ENCODE measurements around the gene CMTM2. TPM values are rescaled to one million over a fixed set of nuclear protein-coding genes. Genes with fewer than 3 reads are reported as not detected.
A peak's percentile ranks its signal among the peaks of the same experiment; 100 is the strongest.

CMTM2 gene
- total and polyA plus RNA-seq, 9 of the 15 experiments (the other 6 are each of a cell fraction or from before 2014, with no cell fraction given), result not detected

DNA sequence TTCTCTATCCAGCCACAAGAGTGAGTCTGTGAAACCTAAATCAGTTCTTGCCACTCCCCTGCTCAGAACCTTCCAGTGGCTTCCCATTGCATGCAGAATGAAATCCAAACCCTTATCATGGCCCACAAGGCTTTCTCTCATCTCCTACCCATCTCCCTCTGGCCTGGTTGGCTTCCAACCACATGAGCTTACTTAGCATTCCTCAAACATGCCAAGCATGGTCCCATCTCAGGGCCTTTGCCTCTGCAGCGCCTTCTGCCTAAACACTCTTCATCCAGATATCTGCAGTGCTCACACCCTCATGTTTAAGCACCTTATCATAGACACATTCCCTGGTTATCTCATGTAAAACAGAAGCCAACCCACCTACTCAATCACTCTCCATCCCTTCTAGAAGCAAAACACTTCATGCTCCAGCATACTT lies 44.9 kb upstream of the CMTM2 start (continued):
- TF ChIP-seq, protein P1, sequence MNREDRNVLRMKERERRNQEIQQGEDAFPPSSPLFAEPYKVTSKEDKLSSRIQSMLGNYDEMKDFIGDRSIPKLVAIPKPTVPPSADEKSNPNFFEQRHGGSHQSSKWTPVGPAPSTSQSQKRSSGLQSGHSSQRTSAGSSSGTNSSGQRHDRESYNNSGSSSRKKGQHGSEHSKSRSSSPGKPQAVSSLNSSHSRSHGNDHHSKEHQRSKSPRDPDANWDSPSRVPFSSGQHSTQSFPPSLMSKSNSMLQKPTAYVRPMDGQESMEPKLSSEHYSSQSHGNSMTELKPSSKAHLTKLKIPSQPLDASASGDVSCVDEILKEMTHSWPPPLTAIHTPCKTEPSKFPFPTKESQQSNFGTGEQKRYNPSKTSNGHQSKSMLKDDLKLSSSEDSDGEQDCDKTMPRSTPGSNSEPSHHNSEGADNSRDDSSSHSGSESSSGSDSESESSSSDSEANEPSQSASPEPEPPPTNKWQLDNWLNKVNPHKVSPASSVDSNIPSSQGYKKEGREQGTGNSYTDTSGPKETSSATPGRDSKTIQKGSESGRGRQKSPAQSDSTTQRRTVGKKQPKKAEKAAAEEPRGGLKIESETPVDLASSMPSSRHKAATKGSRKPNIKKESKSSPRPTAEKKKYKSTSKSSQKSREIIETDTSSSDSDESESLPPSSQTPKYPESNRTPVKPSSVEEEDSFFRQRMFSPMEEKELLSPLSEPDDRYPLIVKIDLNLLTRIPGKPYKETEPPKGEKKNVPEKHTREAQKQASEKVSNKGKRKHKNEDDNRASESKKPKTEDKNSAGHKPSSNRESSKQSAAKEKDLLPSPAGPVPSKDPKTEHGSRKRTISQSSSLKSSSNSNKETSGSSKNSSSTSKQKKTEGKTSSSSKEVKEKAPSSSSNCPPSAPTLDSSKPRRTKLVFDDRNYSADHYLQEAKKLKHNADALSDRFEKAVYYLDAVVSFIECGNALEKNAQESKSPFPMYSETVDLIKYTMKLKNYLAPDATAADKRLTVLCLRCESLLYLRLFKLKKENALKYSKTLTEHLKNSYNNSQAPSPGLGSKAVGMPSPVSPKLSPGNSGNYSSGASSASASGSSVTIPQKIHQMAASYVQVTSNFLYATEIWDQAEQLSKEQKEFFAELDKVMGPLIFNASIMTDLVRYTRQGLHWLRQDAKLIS (CRISPR knock-in tag; IDR thresholded peaks at IDR 0.05), result no peak
- TF ChIP-seq, protein P2, sequence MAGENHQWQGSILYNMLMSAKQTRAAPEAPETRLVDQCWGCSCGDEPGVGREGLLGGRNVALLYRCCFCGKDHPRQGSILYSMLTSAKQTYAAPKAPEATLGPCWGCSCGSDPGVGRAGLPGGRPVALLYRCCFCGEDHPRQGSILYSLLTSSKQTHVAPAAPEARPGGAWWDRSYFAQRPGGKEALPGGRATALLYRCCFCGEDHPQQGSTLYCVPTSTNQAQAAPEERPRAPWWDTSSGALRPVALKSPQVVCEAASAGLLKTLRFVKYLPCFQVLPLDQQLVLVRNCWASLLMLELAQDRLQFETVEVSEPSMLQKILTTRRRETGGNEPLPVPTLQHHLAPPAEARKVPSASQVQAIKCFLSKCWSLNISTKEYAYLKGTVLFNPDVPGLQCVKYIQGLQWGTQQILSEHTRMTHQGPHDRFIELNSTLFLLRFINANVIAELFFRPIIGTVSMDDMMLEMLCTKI (IDR thresholded peaks at IDR 0.05; ENCODE audit: partially characterized antibody), result no peak
- no peak for TF ChIP-seq POLR3A (IDR thresholded peaks at IDR 0.05; ENCODE audit: borderline replicate concordance, extremely low read depth, insufficient read depth, insufficient read length)
- no peak for TF ChIP-seq KAT2B (IDR thresholded peaks at IDR 0.05; ENCODE audit: low read depth, low read length)
- peak; percentile 87 for TF ChIP-seq TAL1 (IDR thresholded peaks at IDR 0.05)
- no peak for TF ChIP-seq MAX (CRISPR knock-in tag; IDR thresholded peaks at IDR 0.05)
- TF ChIP-seq PHF21A (IDR thresholded peaks at IDR 0.05; ENCODE audit: borderline replicate concordance, low read depth), result 0 out of 2 replicates have a peak, but pooled peaks have one; percentile 32
- TF ChIP-seq EZH2 (IDR thresholded peaks at IDR 0.05; ENCODE audit: borderline replicate concordance, low read depth, low read length), result no peak
- TF ChIP-seq REST (IDR thresholded peaks at IDR 0.05; ENCODE audit: borderline replicate concordance), result no peak
- TF ChIP-seq REST (CRISPR knock-in tag; IDR thresholded peaks at IDR 0.05; ENCODE audit: low read depth), result no peak
- TF ChIP-seq ELF2 (CRISPR knock-in tag; IDR thresholded peaks at IDR 0.05), result no peak
- peak; percentile 97 for TF ChIP-seq KDM1A (IDR thresholded peaks at IDR 0.05)
- TF ChIP-seq RBM39 (optimal IDR thresholded peaks at IDR 0.05; ENCODE audit: low read depth, low read length), result no peak
- TF ChIP-seq, protein P3, sequence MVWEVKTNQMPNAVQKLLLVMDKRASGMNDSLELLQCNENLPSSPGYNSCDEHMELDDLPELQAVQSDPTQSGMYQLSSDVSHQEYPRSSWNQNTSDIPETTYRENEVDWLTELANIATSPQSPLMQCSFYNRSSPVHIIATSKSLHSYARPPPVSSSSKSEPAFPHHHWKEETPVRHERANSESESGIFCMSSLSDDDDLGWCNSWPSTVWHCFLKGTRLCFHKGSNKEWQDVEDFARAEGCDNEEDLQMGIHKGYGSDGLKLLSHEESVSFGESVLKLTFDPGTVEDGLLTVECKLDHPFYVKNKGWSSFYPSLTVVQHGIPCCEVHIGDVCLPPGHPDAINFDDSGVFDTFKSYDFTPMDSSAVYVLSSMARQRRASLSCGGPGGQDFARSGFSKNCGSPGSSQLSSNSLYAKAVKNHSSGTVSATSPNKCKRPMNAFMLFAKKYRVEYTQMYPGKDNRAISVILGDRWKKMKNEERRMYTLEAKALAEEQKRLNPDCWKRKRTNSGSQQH (CRISPR knock-in tag; IDR thresholded peaks at IDR 0.05), result no peak

Measured in K562 (cell line).